Measurements from ENCODE around the gene SNRPA1.

The SNRPA1 gene

GRCh38 chr15:101242999-101243336 is 52.1 kb downstream of the SNRPA1 start:
- Histone ChIP-seq H3K4me1 (ENCODE audit: control insufficient read depth in 1 of 2, insufficient read depth in 1 of 2, low read depth in 1 of 2, low read length in 1 of 2) (peaks cover 97 to 100% of the 10 kb centered on the region in 2 experiments), H3K27me3 (no peaks in the 10 kb centered on the region), H3K27ac (peak overlapping the region; percentile 97), H3K9me3 (no peaks in the 10 kb centered on the region), H3K4me3 (ENCODE audit: low read depth in 1 of 2, low read length in 1 of 2) (peak overlapping the region; percentile 62 to 65), H3K36me3 (no peaks in the 10 kb centered on the region)
- no peak for TF ChIP-seq CTCF (IDR thresholded peaks at IDR 0.05)

- peak overlapping the region; percentile 62 to 65 for H3K4me3 ChIP-seq (ENCODE audit: low read depth in 1 of 2, low read length in 1 of 2)
- peaks cover 98 to 100% of the 10 kb centered on the region in 2 experiments for H3K4me1 ChIP-seq (ENCODE audit: control insufficient read depth in 1 of 2, insufficient read depth in 1 of 2, low read depth in 1 of 2, low read length in 1 of 2)
- H3K27me3 ChIP-seq = no peaks in the 10 kb centered on the region
- peak overlapping the region; percentile 97 for H3K27ac ChIP-seq
- H3K9me3 ChIP-seq = no peaks in the 10 kb centered on the region
- no peak for TF ChIP-seq CTCF (IDR thresholded peaks at IDR 0.05)
- H3K36me3 ChIP-seq = no peaks in the 10 kb centered on the region
Measured at GRCh38 chr15:101242160-101242998, 52.7 kb downstream of the SNRPA1 start.

DNA sequence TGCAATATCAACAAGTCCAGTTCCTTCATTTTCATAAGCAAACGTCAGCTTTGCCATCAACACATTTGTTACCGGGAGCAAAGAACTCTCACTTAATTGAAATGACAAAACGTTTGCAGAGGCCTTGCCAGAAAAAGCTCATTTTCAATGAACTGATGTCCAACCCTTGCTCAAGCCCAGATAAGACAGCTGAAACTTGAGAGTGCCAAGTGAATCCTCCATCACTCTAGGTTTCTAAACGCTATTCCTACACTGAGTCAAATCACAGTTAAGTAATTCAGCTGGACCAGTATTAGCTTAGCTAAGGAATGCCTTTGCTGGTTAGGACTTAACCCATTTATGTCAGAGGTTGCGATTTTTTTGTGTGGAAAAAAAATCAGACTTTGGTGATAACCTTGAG is 54.7 kb downstream of the SNRPA1 start:
- H3K27ac ChIP-seq = peak overlapping the region; percentile 97

GRCh38 chr15:101239724-101240136 is 55.3 kb downstream of the SNRPA1 start:
- H3K4me1 ChIP-seq (ENCODE audit: control insufficient read depth in 1 of 2, insufficient read depth in 1 of 2, low read depth in 1 of 2, low read length in 1 of 2) = peaks cover 98 to 100% of the 10 kb centered on the region in 2 experiments
- peaks cover 7% of the 10 kb centered on the region for H3K36me3 ChIP-seq
- H3K4me3 ChIP-seq (ENCODE audit: low read depth in 1 of 2, low read length in 1 of 2) = peak overlapping the region; percentile 36 to 65
- no peaks in the 10 kb centered on the region for H3K9me3 ChIP-seq
- H3K27ac ChIP-seq = peak overlapping the region; percentile 97
- no peak for TF ChIP-seq CTCF (IDR thresholded peaks at IDR 0.05)
- no peaks in the 10 kb centered on the region for H3K27me3 ChIP-seq

More for the DNA sequence above, 54.7 kb downstream of the SNRPA1 start:
- H3K36me3 ChIP-seq = peaks cover under 1% of the 10 kb centered on the region
- H3K4me1 ChIP-seq (ENCODE audit: control insufficient read depth in 1 of 2, insufficient read depth in 1 of 2, low read depth in 1 of 2, low read length in 1 of 2) = peaks cover 98 to 100% of the 10 kb centered on the region in 2 experiments
- H3K4me3 ChIP-seq (ENCODE audit: low read depth in 1 of 2, low read length in 1 of 2) = peak overlapping the region; percentile 36 to 65
- no peaks in the 10 kb centered on the region for H3K9me3 ChIP-seq
- no peaks in the 10 kb centered on the region for H3K27me3 ChIP-seq
- no peak for TF ChIP-seq CTCF (IDR thresholded peaks at IDR 0.05)

GRCh38 chr15:101237251-101237650 is 57.8 kb downstream of the SNRPA1 start:
- Histone ChIP-seq H3K4me1 (ENCODE audit: control insufficient read depth in 1 of 2, insufficient read depth in 1 of 2, low read depth in 1 of 2, low read length in 1 of 2) (peaks cover 100% of the 10 kb centered on the region in 2 experiments), H3K36me3 (peaks cover 28% of the 10 kb centered on the region), H3K9me3 (no peaks in the 10 kb centered on the region), H3K4me3 (ENCODE audit: low read depth in 1 of 2, low read length in 1 of 2) (peak overlapping the region; percentile 40 to 48), H3K27ac (peak overlapping the region; percentile 97), H3K27me3 (no peaks in the 10 kb centered on the region)
- no peak for TF ChIP-seq CTCF (IDR thresholded peaks at IDR 0.05)

All from neutrophil (primary cell).